NK-92 (cell line): ENCODE results near the gene XRCC3.
"Not testable (repeated sequence)": the region's sequence is repeated elsewhere in the genome, so short reads cannot be mapped to it uniquely, and the experiment has no call there.

Source experiments
- DNase-seq: peaks from one replicate; lab custom pipeline; 2025; ENCODE audit not compliant: unreplicated experiment; lab: John Stamatoyannopoulos, UW

Gene XRCC3

GRCh38 chr14:103671911-103672310 is 43.3 kb downstream of the XRCC3 start:
- no peak for DNase-seq

- DNase-seq: no peak
These were observed 45.9 kb downstream of the XRCC3 start for GRCh38 chr14:103669370-103669769.

DNA sequence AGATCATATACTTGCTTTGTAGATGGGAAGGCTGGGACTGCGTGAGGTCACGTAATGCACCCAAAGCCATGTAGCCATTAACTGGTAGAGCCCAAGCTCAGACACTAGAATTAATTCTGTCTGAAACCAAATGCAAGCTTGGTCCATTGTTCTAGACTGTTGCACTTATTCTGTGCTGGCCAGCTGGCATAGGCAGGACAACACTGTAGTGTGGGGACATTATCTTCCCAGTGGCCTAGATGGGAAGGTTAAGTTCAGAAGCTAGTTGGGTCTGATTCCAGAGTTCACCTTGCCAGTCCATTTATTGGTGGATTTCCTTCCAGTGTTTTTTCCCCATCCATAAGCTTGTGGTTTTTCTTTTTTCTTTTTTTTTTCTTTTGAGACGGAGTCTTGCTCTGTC is 47.1 kb downstream of the XRCC3 start:
- no peak for DNase-seq

- no peak for DNase-seq
These were observed 47.6 kb downstream of the XRCC3 start for GRCh38 chr14:103667671-103668070.

GRCh38 chr14:103663506-103663905 is 51.7 kb downstream of the XRCC3 start:
- DNase-seq: no peak

DNA sequence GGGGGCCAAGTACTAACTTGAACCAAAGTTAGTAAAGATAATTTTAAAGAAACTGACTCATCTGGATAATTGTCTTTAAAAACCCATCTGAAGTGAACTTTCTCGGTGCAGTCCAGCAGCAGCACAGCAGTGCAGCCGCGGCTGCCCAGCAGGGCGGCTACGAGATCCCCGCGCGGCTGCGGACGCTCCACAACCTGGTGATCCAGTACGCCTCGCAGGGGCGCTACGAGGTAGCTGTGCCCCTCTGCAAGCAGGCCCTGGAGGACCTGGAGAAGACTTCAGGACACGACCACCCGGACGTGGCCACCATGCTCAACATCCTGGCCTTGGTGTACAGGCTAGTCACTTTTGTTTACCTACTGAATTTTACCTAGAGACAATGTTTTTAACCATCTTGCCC is 52.7 kb downstream of the XRCC3 start:
- no peak for DNase-seq

- no peak for DNase-seq
These were observed 53.2 kb downstream of the XRCC3 start for GRCh38 chr14:103662029-103662428.

- DNase-seq: no peak
These were observed 55.6 kb downstream of the XRCC3 start for GRCh38 chr14:103659631-103660030.

DNA sequence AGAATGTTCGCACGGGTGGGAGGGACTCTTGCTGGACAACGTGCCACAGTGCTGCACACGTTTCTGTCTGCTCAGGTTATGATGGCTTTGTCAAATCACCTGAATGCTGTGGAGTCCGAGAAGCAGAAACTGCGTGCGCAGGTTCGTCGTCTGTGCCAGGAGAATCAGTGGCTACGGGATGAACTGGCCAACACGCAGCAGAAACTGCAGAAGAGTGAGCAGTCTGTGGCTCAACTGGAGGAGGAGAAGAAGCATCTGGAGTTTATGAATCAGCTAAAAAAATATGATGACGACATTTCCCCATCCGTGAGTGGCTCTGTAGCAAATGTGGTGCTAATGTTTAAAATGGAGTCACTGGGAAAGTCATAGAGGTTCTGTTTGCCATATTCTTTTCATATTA is 57.8 kb downstream of the XRCC3 start:
- no peak for DNase-seq

DNA sequence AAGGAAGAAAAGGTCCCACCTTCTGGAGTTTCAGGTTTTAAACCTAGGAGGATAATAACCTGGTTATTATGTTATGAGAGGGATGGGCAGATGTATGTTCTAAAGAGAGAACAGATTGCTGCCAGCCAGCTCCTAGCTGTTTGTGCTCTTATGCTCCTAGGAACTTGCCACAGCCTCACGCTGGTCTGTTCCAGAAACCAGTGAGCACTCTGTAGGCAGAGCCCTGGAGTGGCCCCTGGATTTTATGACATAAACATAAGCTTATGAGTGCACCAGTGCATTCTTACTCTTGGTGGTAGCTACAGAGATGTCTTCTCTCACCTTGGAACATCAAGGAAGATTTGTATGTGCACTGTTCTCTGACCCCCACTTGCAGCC is 58.5 kb downstream of the XRCC3 start:
- DNase-seq: no peak

DNA sequence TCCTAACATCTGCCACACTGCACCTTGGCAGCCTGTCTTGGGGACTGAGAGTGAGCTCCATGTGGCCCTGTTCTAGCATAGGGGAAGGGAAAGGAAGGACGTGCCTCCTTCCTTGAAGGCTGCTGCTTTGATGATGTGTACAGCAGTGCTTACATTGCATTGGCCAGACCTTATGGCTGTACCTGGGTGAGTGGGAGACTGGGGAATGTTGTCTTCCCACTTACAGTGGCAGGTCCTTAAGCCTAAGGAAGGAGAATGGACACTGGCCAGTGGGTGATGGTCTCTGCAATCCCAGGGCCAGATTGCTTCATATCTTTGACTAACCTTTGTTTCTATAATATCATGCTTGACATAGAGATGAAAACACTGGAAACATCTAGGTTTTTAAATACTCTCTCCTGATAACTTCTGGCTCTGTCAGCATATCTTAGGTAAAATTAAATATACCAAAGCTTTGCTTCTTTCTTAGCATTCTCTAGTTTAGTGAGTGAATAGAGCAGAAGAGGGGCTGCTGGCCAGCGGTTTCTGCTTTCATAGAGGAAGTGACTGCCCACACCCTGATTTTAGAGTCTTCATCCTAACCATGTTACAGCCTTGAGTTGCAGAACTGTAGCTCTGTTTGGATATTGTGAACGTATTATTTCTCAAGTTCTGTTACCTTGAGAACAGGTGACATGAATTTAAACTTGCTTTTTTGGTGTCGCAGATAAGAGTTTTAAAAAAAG is 59.1 kb downstream of the XRCC3 start:
- no peak for DNase-seq

DNA sequence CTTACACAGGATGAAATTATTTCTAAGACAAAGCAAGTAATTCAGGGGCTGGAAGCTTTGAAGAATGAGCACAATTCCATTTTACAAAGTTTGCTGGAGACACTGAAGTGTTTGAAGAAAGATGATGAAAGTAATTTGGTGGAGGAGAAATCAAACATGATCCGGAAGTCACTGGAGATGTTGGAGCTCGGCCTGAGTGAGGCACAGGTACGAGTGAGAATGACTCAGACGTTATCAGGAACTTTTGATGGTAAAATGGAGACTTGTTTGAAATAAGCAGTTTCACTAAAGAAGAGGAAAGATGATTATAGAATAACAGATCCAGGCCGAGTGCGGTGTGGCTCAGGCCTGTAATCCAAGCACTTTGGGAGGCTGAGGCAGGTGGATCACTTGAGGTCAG is 60.6 kb downstream of the XRCC3 start:
- DNase-seq: no peak

DNA sequence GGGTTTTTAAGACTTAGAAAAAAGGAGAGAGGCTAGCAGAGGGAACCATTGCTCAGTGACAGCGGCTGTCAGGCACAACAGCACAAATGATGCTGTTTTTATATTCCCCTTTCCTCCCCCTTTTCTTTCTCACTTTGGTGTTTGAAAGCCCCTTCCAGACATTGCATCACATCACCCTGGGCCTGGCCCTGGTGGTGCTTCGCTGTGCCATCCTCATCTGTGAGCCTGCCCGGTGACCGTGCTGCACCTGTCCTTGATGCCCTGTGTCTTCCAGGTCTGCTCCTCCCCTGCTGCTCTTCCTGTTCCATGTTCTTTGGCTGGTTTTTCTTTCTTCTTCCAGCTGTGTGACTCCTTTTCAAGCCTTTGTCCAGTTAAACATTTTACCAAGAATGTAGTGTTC is 61.4 kb downstream of the XRCC3 start:
- no peak for DNase-seq

GRCh38 chr14:103653336-103653735 is 61.9 kb downstream of the XRCC3 start:
- not testable (repeated sequence) for DNase-seq

- no peak for DNase-seq
These were observed 62.4 kb downstream of the XRCC3 start for GRCh38 chr14:103652806-103653205.

GRCh38 chr14:103651585-103651984 is 63.7 kb downstream of the XRCC3 start:
- no peak for DNase-seq

DNA sequence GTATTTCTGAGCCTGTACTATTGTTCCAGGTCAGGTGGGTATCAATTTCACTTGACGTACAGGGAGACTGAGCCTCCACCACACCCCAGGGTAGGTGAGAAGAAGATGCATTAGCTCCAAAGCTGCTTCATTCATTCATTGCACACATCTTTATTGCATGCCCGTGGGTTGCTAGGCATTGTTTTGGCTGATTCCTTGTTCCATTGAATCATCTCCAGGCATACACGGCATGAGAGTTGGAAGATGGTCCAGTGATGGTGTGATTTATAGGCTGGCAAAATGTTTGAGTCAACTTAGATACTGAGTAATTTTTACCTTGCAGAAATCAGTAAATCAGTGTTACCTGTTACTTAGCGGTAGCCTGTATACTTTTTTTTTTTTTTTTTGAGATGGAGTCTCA is 65.0 kb downstream of the XRCC3 start:
- no peak for DNase-seq

- DNase-seq: no peak
These were observed 66.2 kb downstream of the XRCC3 start for GRCh38 chr14:103649001-103649400.
